Left lung (tissue), 10 donors: Measurements from ENCODE around the gene PSMA6. TPM values are rescaled to one million over a fixed set of nuclear protein-coding genes. Genes with fewer than 3 reads are reported as not detected.
A peak's percentile ranks its signal among the peaks of the same experiment; 100 is the strongest.

Experiments
- ATAC-seq: fragments of 200-7000 bp; cut with Tn5 transposase; one replicate; pipeline ENCODE4 v1.9.1; 2020; ENCODE audit warnings: moderate library complexity
- DNase-seq, 4 donors: peaks; one replicate each; pipeline ENCODE4 v3.0.0-alpha.2; 2013 to 2020
- H3K27ac ChIP-seq, 2 donors: fragments of 200-600 bp; sonication (generic) in 1 of 2; one replicate each; pipeline versions ENCODE4 v1.5.0 to v1.8.0; 2020 to 2021
- H3K27me3 ChIP-seq, 2 donors: fragments of 200-600 bp; sonication (generic) in 1 of 2; one replicate each; pipeline versions ENCODE4 v1.5.0 to v1.8.0; 2020 to 2021
- H3K36me3 ChIP-seq, 2 donors: fragments of 200-600 bp; sonication (generic) in 1 of 2; one replicate each; pipeline versions ENCODE4 v1.5.0 to v1.8.0; 2020 to 2021
- H3K4me1 ChIP-seq, 2 donors: fragments of 200-600 bp; one replicate each; pipeline ENCODE4 v1.8.0; 2021
- H3K4me3 ChIP-seq, 2 donors: fragments of 200-600 bp; sonication (generic) in 1 of 2; one replicate each; pipeline versions ENCODE4 v1.5.0 to v1.8.0; 2020 to 2021; ENCODE audit warnings: mild to moderate bottlenecking in 1 of 2
- H3K9me3 ChIP-seq, 2 donors: fragments of 200-600 bp; sonication (generic) in 1 of 2; one replicate each; pipeline versions ENCODE4 v1.5.0 to v1.8.0; 2020 to 2021
- intact Hi-C, 2 donors: fragments of 100-400 bp; cut with DNase I; formaldehyde crosslinking; loops; one replicate each; pipeline versions ENCODE4 v1.11.2 to v1.14.2; 2022
- polyA plus RNA-seq, 6 donors: library from polyadenylated mRNA; unstranded; fragments of 120-200 nt; gene quantifications; one replicate each; pipeline ENCODE4 v1.2.1, GENCODE V29; 2013; ENCODE audit not compliant: insufficient read length in 6 of 6
- total RNA-seq, 2 donors: library from RNA; stranded (reverse); fragmentation: NEBNext Ultra II Directional; extraction: Animal tissue kit (Norgen Biotek cat#: 25700); gene quantifications; one replicate each; pipeline ENCODE4 v1.2.1, GENCODE V29; 2021
- TF ChIP-seq, protein P1 (sequence below), 2 donors: fragments of 200-600 bp; sonication (generic) in 1 of 2; IDR thresholded peaks; one replicate each; pipeline versions ENCODE4 v1.5.0 to v1.8.0; 2021; ENCODE audit warnings: antibody characterized with exemption in 2 of 2
- donor health status: DM: no; HTN: yes; CAD: no.
- donor health status: DM: no; HTN: no; CAD: no.

PSMA6 gene
- total and polyA plus RNA-seq, 8 donors = 139 to 258 (median 163) TPM

DNA sequence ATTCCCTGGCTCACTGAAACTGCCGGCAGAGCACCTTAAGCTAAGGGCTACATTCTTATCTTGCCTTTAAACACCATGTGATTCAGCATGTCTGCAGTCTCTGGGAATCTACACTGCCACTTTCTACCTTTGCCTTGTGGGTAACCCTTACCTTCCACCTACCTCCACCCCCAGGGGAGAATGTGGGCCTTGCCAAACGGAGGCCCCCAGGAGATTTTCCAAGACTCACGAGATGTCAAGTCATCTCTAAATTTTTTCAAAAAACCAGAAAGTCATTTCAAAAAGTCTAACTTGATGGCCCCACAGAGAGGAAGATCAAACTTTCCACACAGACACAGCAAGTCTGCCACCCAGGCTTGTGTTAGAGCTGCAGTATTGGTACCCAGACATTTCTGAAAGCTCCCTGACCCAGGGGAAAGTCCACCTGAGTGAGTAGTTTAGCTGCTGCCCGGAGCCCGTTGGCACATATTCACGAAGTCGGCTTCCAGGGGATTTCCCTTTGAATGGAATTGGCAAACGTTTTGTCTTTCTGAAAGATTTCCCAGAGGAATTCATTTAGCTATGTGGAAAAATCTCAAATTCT, 4.7 kb upstream of the PSMA6 start:
- H3K9me3 ChIP-seq = no peaks in the 10 kb centered on the region
- intact Hi-C loops = no loop called here
- TF ChIP-seq, protein P1, sequence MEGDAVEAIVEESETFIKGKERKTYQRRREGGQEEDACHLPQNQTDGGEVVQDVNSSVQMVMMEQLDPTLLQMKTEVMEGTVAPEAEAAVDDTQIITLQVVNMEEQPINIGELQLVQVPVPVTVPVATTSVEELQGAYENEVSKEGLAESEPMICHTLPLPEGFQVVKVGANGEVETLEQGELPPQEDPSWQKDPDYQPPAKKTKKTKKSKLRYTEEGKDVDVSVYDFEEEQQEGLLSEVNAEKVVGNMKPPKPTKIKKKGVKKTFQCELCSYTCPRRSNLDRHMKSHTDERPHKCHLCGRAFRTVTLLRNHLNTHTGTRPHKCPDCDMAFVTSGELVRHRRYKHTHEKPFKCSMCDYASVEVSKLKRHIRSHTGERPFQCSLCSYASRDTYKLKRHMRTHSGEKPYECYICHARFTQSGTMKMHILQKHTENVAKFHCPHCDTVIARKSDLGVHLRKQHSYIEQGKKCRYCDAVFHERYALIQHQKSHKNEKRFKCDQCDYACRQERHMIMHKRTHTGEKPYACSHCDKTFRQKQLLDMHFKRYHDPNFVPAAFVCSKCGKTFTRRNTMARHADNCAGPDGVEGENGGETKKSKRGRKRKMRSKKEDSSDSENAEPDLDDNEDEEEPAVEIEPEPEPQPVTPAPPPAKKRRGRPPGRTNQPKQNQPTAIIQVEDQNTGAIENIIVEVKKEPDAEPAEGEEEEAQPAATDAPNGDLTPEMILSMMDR (IDR thresholded peaks at IDR 0.05) = no peak
- peaks cover 0 to 62% of the 10 kb centered on the region in 2 donors for H3K4me1 ChIP-seq
- no peak for ATAC-seq
- no peak for DNase-seq
- no peaks in the 10 kb centered on the region for H3K27me3 ChIP-seq
- H3K27ac ChIP-seq = peak overlapping the region in 1 of 2 donors; percentile 90
- H3K36me3 ChIP-seq = peaks cover 0 to 4% of the 10 kb centered on the region in 2 donors
- no peak overlapping the region for H3K4me3 ChIP-seq

DNA sequence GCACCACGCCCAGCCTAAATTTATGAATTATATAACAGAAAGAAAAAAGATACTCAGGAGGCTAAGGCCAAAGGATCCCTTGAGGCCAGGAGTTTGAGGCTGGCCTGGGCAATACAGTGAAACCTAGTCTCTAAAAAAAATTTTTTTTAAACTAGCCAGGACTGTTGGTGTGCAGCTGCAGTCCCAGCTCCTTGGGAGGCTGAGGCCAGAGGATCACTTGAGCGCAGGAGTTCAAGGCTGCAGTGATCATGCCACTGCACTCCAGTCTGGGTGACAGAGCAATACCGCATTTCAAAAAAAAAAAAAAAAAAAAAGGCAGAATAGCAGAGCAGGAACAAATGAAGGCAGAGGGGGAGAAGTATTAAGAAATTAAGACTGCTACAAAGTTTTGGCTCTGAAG, 2.6 kb upstream of the PSMA6 start:
- Histone ChIP-seq H3K27me3 (no peaks in the 10 kb centered on the region), H3K36me3 (no peaks in the 10 kb centered on the region), H3K27ac (no peak overlapping the region), H3K4me1 (peaks cover 5 to 67% of the 10 kb centered on the region in 2 donors), H3K4me3 (no peak overlapping the region), H3K9me3 (no peaks in the 10 kb centered on the region)
- intact Hi-C loops = no loop called here
- ATAC-seq (no peak), DNase-seq (no peak)
- TF ChIP-seq, protein P1 (IDR thresholded peaks at IDR 0.05) = no peak

DNA sequence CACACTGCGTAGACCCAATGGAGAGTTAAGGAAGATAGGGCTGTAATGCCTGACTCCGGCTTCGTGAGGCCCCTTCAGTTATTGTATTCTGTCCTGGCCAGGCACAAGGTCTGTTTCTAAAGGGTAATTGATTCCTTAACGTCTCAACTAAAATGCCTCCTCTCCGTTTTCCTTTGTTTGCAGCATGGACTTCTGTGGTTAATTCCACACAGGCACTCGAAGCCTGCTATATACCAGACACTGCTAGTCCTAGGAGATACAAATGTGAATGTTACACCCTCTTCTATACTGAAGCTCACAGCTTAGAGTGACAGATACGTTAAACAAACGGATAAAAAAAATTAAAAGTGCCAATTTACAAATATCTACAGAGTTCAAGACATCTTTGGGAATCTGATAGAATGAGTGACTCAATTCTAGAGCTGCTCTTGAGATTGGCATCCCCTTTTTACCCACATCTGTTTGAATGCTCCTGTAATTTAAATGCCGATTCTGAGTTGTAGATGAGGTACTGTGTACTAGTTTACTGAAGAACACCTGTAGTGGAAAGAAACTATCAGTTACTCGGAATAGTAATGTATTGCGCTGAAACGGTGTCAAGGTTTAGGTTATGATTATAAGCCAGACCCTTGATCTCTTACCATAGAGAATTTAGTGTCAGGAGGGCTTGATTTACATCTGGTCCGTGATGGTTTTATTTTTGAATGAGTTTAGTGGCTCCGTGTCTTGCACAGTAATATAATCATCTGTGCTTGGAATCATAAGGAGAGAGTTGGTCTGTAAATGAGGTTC, 784 bp downstream of the PSMA6 start:
- peak; percentile 6 for ATAC-seq
- intact Hi-C loops = no loop called here

DNA sequence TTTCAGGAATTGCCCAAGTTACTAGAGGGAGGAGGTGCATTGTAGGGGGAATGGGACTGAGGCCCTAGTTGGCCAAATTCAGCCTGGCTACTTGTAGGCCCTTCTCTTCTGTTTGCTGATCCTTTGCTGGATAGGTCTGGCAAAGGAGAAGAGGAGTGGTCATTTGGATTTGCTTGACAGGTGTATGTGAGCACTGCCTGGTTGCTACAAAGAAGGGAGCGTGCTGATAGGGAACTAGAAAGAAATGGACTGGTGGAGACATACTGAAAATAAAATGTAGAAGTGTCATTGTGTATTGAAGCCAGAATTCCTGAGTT, 3.6 kb downstream of the PSMA6 start:
- no peaks in the 10 kb centered on the region for H3K36me3 ChIP-seq
- ATAC-seq (peak; percentile 7), DNase-seq (no peak)
- H3K27me3 ChIP-seq = no peaks in the 10 kb centered on the region
- H3K4me3 ChIP-seq = peak overlapping the region in 1 of 2 donors; percentile 88
- TF ChIP-seq, protein P1 (IDR thresholded peaks at IDR 0.05) = no peak
- intact Hi-C loops = no loop called here
- no peaks in the 10 kb centered on the region for H3K9me3 ChIP-seq
- H3K27ac ChIP-seq = peak overlapping the region in 1 of 2 donors; percentile 88
- H3K4me1 ChIP-seq = peaks cover 26 to 86% of the 10 kb centered on the region in 2 donors

More for the DNA sequence above, 784 bp downstream of the PSMA6 start:
- Histone ChIP-seq H3K27ac (peak overlapping the region; percentile 87 to 88), H3K4me1 (peaks cover 26 to 68% of the 10 kb centered on the region in 2 donors), H3K9me3 (no peaks in the 10 kb centered on the region), H3K4me3 (peak overlapping the region; percentile 51 to 88), H3K27me3 (no peaks in the 10 kb centered on the region), H3K36me3 (no peaks in the 10 kb centered on the region)
- TF ChIP-seq, protein P1 (IDR thresholded peaks at IDR 0.05) = no peak
- no peak for DNase-seq

DNA sequence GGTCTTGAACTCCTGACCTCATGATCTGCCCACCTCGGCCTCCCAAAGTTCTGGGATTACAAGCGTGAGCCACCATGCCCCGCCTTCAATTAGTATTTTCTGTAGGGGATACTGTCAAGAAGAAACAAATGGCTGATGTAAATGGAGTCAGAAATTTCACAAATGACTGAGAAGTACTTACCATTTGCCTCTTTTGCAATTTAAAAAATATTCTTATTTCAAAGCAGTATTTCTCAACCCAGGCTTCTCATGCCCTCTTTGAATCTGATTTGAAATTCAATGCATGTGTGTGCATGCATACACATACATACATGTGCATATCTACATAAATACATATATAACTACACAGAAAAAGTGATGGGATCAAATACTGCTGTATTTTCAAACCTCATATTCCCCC, 4.4 kb downstream of the PSMA6 start:
- no peaks in the 10 kb centered on the region for H3K9me3 ChIP-seq
- H3K36me3 ChIP-seq = no peaks in the 10 kb centered on the region
- ATAC-seq (no peak), DNase-seq (no peak)
- H3K4me1 ChIP-seq = peaks cover 26 to 87% of the 10 kb centered on the region in 2 donors
- no peaks in the 10 kb centered on the region for H3K27me3 ChIP-seq
- peak overlapping the region in 1 of 2 donors; percentile 88 for H3K4me3 ChIP-seq
- TF ChIP-seq, protein P1 (IDR thresholded peaks at IDR 0.05) = no peak
- intact Hi-C loops = no loop called here
- H3K27ac ChIP-seq = peak overlapping the region in 1 of 2 donors; percentile 88
